ENCODE results near the gene FAM83D. TPM values are rescaled to one million over a fixed set of nuclear protein-coding genes. Genes with fewer than 3 reads are reported as not detected.
A peak's percentile ranks its signal among the peaks of the same experiment; 100 is the strongest.

The FAM83D gene
- total RNA-seq, 1 donor from 2014 or later, result 0.53 TPM

DNA sequence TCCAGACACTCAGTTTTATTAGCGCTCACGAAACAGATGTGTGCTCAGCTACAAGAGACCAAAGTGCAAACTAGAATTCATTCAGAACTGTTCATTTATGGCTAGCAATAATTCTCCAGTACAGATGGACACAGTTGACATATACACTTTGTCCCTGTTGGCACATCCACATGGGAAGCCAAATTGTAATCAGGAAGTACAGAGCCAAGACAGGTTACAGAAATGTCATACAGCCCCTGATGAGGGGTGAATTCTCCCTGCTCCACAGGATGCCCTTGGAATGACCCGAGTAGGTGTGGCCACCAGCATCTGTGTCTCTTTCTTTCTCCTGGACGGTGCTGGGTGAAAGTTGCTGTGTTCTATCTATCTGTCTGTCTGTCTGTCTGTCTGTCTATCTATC is 43.5 kb downstream of the FAM83D start:
- intact Hi-C loops (cut with DNase I), result no loop called here
- Histone ChIP-seq H3K9me3 (no peaks in the 10 kb centered on the region), H3K4me1 (no peaks in the 10 kb centered on the region), H3K27me3 (no peaks in the 10 kb centered on the region), H3K27ac (no peak overlapping the region), H3K36me3 (peaks cover 3 to 22% of the 10 kb centered on the region in 2 donors), H3K4me3 (no peak overlapping the region)
- no peak for TF ChIP-seq CTCF (IDR thresholded peaks at IDR 0.05)
- no peak for DNase-seq (ENCODE audit: low spot score in 2 of 2)

GRCh38 chr20:38970302-38970701 is 44.1 kb downstream of the FAM83D start:
- DNase-seq (ENCODE audit: low spot score in 2 of 2), result no peak
- Histone ChIP-seq H3K9me3 (no peaks in the 10 kb centered on the region), H3K27me3 (no peaks in the 10 kb centered on the region), H3K4me1 (no peaks in the 10 kb centered on the region), H3K4me3 (no peak overlapping the region), H3K27ac (no peak overlapping the region), H3K36me3 (peaks cover 3 to 22% of the 10 kb centered on the region in 2 donors)
- TF ChIP-seq CTCF (IDR thresholded peaks at IDR 0.05), result no peak
- intact Hi-C loops (cut with DNase I), result no loop called here

- DNase-seq (ENCODE audit: low spot score in 2 of 2), result no peak
- H3K27ac ChIP-seq, result no peak overlapping the region
These were observed 46.9 kb downstream of the FAM83D start for GRCh38 chr20:38973107-38973506.

DNA sequence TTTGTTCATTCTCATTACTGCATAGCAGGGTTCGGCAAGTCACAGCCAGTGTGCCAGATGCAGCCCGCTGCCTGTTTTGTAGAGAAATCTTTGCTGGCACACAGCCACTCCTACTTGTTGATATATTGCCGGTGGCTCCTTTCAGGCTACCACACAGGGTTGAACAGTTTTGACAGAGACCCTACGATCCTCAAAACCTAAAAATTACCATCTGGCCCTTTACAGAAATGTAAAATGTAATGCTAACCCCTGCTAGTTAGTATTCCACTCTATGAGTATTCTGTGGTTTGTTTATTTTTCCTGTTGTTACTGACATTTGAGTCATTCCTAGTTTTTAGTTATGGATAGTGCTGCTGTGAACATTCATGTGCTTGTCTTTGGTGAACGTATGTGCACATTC is 47.4 kb downstream of the FAM83D start:
- Histone ChIP-seq H3K27me3 (no peaks in the 10 kb centered on the region), H3K36me3 (peaks cover 3 to 22% of the 10 kb centered on the region in 2 donors), H3K9me3 (no peaks in the 10 kb centered on the region), H3K27ac (no peak overlapping the region), H3K4me3 (no peak overlapping the region), H3K4me1 (peaks cover 0 to 7% of the 10 kb centered on the region in 2 donors)
- TF ChIP-seq CTCF (IDR thresholded peaks at IDR 0.05), result no peak
- no peak for DNase-seq (ENCODE audit: low spot score in 2 of 2)
- intact Hi-C loops (cut with DNase I), result no loop called here

More at GRCh38 chr20:38973107-38973506, 46.9 kb downstream of the FAM83D start:
- intact Hi-C loops (cut with DNase I), result no loop called here
- Histone ChIP-seq H3K4me1 (peaks cover 0 to 4% of the 10 kb centered on the region in 2 donors), H3K9me3 (no peaks in the 10 kb centered on the region), H3K36me3 (peaks cover 3 to 22% of the 10 kb centered on the region in 2 donors), H3K4me3 (no peak overlapping the region), H3K27me3 (no peaks in the 10 kb centered on the region)
- no peak for TF ChIP-seq CTCF (IDR thresholded peaks at IDR 0.05)

DNA sequence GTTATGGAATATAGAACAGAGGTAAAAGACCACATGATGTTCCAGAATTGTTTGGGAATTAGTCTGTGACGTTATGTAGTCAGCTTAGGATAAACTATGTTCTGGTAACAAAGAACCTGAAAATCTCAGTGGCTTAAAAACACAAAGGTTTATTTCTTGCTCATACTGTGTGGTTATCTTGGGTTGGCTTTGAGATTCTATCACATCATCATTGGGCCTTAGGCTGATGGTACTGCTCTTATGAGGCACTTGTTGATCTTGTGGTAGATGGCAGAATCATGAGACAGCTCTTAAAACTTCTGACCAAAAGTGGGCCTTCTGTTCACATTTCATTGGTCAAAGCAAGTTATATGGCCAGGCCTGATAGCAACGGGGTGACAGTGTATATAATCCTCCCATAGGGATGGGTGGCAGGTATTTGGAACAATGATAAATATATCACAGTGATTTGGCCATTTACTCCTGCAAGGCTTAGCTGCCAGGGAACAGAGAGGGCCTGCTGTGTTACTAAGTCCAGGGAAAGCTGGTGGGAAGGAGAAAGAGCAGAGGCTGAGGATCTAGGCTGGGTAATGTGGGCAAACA is 49.4 kb downstream of the FAM83D start:
- H3K36me3 ChIP-seq, result peaks cover 0 to 9% of the 10 kb centered on the region in 2 donors
- H3K27me3 ChIP-seq, result no peaks in the 10 kb centered on the region
- peaks cover 0 to 9% of the 10 kb centered on the region in 2 donors for H3K4me1 ChIP-seq
- no peak for DNase-seq (ENCODE audit: low spot score in 2 of 2)
- no peak for TF ChIP-seq CTCF (IDR thresholded peaks at IDR 0.05)
- intact Hi-C loops (cut with DNase I), result no loop called here
- no peaks in the 10 kb centered on the region for H3K9me3 ChIP-seq
- peak overlapping the region in 1 of 2 donors; percentile 41 for H3K27ac ChIP-seq
- no peak overlapping the region for H3K4me3 ChIP-seq

- H3K9me3 ChIP-seq, result no peaks in the 10 kb centered on the region
- H3K27ac ChIP-seq, result no peak overlapping the region
- TF ChIP-seq CTCF (IDR thresholded peaks at IDR 0.05), result no peak
- peaks cover 4 to 5% of the 10 kb centered on the region in 2 donors for H3K36me3 ChIP-seq
- H3K4me3 ChIP-seq, result no peak overlapping the region
- DNase-seq (ENCODE audit: low spot score in 2 of 2), result no peak
- intact Hi-C loops (cut with DNase I), result no loop called here
- H3K4me1 ChIP-seq, result peaks cover 0 to 9% of the 10 kb centered on the region in 2 donors
- no peaks in the 10 kb centered on the region for H3K27me3 ChIP-seq
These were observed 53.2 kb downstream of the FAM83D start for GRCh38 chr20:38979434-38979833.

All from ascending aorta (tissue), 2 donors.